ENCODE results near the gene AMZ1.

DNA sequence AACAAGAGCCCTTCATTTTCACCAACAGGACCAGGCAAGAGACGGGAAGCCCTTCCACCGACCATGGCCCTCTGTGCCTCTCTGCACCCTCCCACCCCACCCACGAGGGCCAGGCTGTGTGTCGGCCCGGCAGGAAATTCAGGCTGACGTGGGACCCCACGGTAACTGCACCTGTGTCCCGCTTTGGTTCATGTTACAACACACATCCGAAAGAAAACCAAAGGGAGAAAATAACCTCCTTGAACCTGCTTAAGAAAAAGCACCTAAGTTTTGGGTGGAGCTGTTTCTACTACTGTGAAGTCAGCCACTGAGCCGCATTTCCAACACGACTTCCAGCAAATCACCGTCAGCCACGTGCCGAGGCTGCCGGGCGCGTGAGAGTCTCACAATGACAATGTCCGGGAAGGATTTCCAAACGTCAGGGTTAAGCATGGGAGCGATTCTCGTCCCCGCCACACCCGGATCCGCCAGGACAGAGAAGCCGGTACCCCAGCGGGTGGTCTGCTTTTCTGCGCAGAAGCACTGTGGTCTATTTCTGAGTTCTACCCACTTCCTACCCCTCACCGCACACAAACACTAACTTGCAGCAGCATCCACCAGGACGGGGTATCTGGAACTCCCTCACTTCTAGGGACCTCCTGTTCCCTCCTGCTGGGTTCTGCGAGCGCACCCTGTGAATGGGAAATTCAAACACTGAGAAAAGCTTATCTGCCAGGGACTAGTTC lies 36.6 kb downstream of the AMZ1 start:
- TF ChIP-seq, protein P1, sequence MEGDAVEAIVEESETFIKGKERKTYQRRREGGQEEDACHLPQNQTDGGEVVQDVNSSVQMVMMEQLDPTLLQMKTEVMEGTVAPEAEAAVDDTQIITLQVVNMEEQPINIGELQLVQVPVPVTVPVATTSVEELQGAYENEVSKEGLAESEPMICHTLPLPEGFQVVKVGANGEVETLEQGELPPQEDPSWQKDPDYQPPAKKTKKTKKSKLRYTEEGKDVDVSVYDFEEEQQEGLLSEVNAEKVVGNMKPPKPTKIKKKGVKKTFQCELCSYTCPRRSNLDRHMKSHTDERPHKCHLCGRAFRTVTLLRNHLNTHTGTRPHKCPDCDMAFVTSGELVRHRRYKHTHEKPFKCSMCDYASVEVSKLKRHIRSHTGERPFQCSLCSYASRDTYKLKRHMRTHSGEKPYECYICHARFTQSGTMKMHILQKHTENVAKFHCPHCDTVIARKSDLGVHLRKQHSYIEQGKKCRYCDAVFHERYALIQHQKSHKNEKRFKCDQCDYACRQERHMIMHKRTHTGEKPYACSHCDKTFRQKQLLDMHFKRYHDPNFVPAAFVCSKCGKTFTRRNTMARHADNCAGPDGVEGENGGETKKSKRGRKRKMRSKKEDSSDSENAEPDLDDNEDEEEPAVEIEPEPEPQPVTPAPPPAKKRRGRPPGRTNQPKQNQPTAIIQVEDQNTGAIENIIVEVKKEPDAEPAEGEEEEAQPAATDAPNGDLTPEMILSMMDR (IDR thresholded peaks at IDR 0.05): no peak
- TF ChIP-seq POLR2AphosphoS5 (IDR thresholded peaks at IDR 0.05): no peak
